GM23248 (cell line): ENCODE data around the gene CDKAL1. TPM values are rescaled to one million over a fixed set of nuclear protein-coding genes. Genes with fewer than 3 reads are reported as not detected.

ENCODE experiments used
- DNase-seq: peaks from one replicate; pipeline ENCODE4 v3.0.0-alpha.2; 2015
- H2AFZ ChIP-seq: fragments of 200-600 bp; sonication (generic); 2 replicates; pipeline ENCODE4 v1.6.1; 2016; ENCODE audit warnings: antibody characterized with exemption
- H3F3A ChIP-seq: fragments of 200-600 bp; sonication (generic); 2 replicates; pipeline ENCODE4 v1.6.1; 2016; ENCODE audit warnings: mild to moderate bottlenecking, antibody characterized with exemption, mixed run types; ENCODE audit not compliant: insufficient read depth
- H3K27ac ChIP-seq: fragments of 200-600 bp; sonication (generic); 2 replicates; pipeline ENCODE4 v1.5.1; 2016; ENCODE audit warnings: mild to moderate bottlenecking
- H3K27me3 ChIP-seq: fragments of 200-600 bp; sonication (generic); replicated peaks from 2 replicates; pipeline ENCODE4 v1.6.1; 2016; ENCODE audit warnings: mild to moderate bottlenecking; ENCODE audit not compliant: insufficient read depth
- H3K36me3 ChIP-seq: fragments of 200-600 bp; sonication (generic); 2 replicates; pipeline ENCODE4 v1.6.1; 2016; ENCODE audit warnings: low read depth, mild to moderate bottlenecking
- H3K4me1 ChIP-seq: fragments of 200-600 bp; sonication (generic); 2 replicates; pipeline ENCODE4 v1.6.1; 2016; ENCODE audit warnings: mild to moderate bottlenecking; ENCODE audit not compliant: insufficient read depth
- H3K4me2 ChIP-seq: fragments of 200-600 bp; sonication (generic); one replicate; pipeline ENCODE4 v1.6.1; 2016; ENCODE audit warnings: mild to moderate bottlenecking; ENCODE audit not compliant: unreplicated experiment
- H3K4me3 ChIP-seq: fragments of 200-600 bp; sonication (generic); 2 replicates; pipeline ENCODE4 v1.5.1; 2016; ENCODE audit warnings: mild to moderate bottlenecking
- H3K79me2 ChIP-seq: fragments of 200-600 bp; sonication (generic); 2 replicates; pipeline ENCODE4 v1.6.1; 2016; ENCODE audit warnings: mild to moderate bottlenecking; ENCODE audit not compliant: insufficient read depth
- H3K9ac ChIP-seq: fragments of 200-600 bp; sonication (generic); 2 replicates; pipeline ENCODE4 v1.6.1; 2016; ENCODE audit warnings: mild to moderate bottlenecking
- H3K9me2 ChIP-seq: fragments of 200-600 bp; sonication (generic); 2 replicates; pipeline ENCODE4 v1.6.1; 2016; ENCODE audit warnings: mixed run types, mild to moderate bottlenecking, moderate library complexity; ENCODE audit not compliant: insufficient read depth
- H3K9me3 ChIP-seq: fragments of 200-600 bp; sonication (generic); one replicate; pipeline ENCODE4 v1.6.1; 2017; ENCODE audit warnings: low read depth
- H4K20me1 ChIP-seq: fragments of 200-600 bp; sonication (generic); 2 replicates; pipeline ENCODE4 v1.6.0; 2016; ENCODE audit not compliant: insufficient read depth
- EZH2 ChIP-seq: fragments of 200-600 bp; sonication (generic); IDR thresholded peaks from 2 replicates; pipeline ENCODE4 v1.6.1; 2018; ENCODE audit warnings: antibody characterized with exemption, mild to moderate bottlenecking; ENCODE audit not compliant: insufficient read depth, poor library complexity, severe bottlenecking
- EZH2phosphoT487 ChIP-seq: fragments of 200-600 bp; sonication (generic); IDR thresholded peaks from 2 replicates; pipeline ENCODE4 v1.6.1; 2018; ENCODE audit warnings: antibody characterized with exemption, moderate library complexity, mild to moderate bottlenecking, low read depth; ENCODE audit not compliant: insufficient read depth
- WGBS, 2 experiments: methylation state at CpG; one replicate each; pipeline ENCODE4 v1.1.6; 2015 to 2017; ENCODE audit warnings: low lambda C conversion rate in 2 of 2, low coverage in 1 of 2; ENCODE audit errors: missing lambda C conversion rate in 2 of 2; 5-methylcytosine and 5-hydroxymethylcytosine counted together
- in situ Hi-C: fragments of 300-500 bp; cut with MboI; formaldehyde crosslinking; loops from 2 replicates; pipeline ENCODE4 v1.15.0; 2020
- polyA plus RNA-seq: library from polyadenylated mRNA; unstranded; fragments of >200 nt; fragmentation: Nextera tagmentation; extraction: Ambion mirVana; gene quantifications from 2 replicates; pipeline ENCODE4 v1.2.1, GENCODE V29; 2016
- total RNA-seq: library from RNA; depleted of rRNA; stranded (reverse); fragments of >200 nt; shearing (Covaris generic); gene quantifications from 2 replicates; pipeline ENCODE4 v1.2.3, GENCODE V29; 2014

CDKAL1 gene
- total and polyA plus RNA-seq, 2 experiments from 2014 or later, result 7.5 to 10.8 TPM

DNA sequence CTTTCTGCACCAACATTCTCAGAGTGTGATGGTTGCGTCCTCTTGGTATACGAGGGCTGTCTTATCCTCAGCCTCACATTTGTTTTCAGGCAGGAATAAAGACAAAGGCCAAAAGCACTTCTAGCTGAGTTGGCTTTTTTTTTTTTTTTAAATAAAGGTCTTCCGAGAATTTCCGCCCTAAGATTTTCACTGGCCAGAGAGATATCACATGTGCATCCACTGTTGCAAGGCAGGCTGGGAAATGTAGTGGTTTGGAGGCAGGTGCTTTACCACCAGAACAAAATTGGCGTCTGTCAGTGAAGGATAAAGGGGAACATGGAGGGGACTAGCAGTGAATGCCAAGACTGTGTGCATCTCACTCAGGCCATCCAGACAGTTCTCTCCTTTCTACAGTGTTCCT lies 724.4 kb downstream of the CDKAL1 start:
- H3K9ac ChIP-seq, result no peak overlapping the region
- no peaks in the 10 kb centered on the region for H4K20me1 ChIP-seq
- no peak overlapping the region for H2AFZ ChIP-seq
- no peak for DNase-seq
- in situ Hi-C loops, result no loop called here
- no peak overlapping the region for H3K4me2 ChIP-seq
- no peaks in the 10 kb centered on the region for H3K9me2 ChIP-seq
- H3K4me3 ChIP-seq, result no peak overlapping the region
- no peaks in the 10 kb centered on the region for H3K9me3 ChIP-seq
- H3K36me3 ChIP-seq, result no peaks in the 10 kb centered on the region
- no peaks in the 10 kb centered on the region for H3K27me3 ChIP-seq
- H3K27ac ChIP-seq, result no peak overlapping the region
- no peaks in the 10 kb centered on the region for H3K79me2 ChIP-seq
- whole genome bisulfite sequencing, 2 experiments, result 93 to 94% methylated on average over 5 of the region's 5 CpGs
- no peaks in the 10 kb centered on the region for H3F3A ChIP-seq
- TF ChIP-seq EZH2 (no peak), EZH2phosphoT487 (no peak)
- H3K4me1 ChIP-seq, result no peaks in the 10 kb centered on the region

DNA sequence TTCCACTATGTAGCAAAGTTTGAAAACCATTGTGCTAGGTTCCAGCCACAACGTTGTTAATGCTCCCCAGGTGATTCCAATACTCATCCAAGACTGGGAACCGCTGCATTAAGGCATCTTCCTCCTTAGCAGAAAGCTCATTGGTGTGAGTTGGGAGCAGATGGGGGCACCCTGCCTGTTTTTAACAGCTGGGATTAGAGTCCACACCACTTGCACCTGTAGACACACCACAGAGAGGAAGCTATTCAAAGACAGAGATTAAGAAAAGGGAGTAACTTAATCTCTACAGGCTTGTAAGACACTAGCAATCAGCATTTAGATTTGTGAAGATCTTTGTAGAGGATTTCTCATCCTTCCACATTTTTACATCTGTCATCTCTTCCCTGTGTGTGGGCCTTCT lies 725.4 kb downstream of the CDKAL1 start:
- H3F3A ChIP-seq, result no peaks in the 10 kb centered on the region
- H3K36me3 ChIP-seq, result no peaks in the 10 kb centered on the region
- H3K27me3 ChIP-seq, result no peaks in the 10 kb centered on the region
- H3K9me3 ChIP-seq, result no peaks in the 10 kb centered on the region
- H3K79me2 ChIP-seq, result no peaks in the 10 kb centered on the region
- H3K9me2 ChIP-seq, result no peaks in the 10 kb centered on the region
- no peaks in the 10 kb centered on the region for H3K4me1 ChIP-seq
- TF ChIP-seq EZH2phosphoT487 (no peak), EZH2 (no peak)
- DNase-seq, result no peak
- WGBS, 2 experiments, result 52 to 61% methylated on average over 2 of the region's 2 CpGs
- H4K20me1 ChIP-seq, result no peaks in the 10 kb centered on the region
- no peak overlapping the region for H3K4me2 ChIP-seq
- H3K4me3 ChIP-seq, result no peak overlapping the region
- no peak overlapping the region for H3K9ac ChIP-seq
- H3K27ac ChIP-seq, result no peak overlapping the region
- H2AFZ ChIP-seq, result no peak overlapping the region
- in situ Hi-C loops, result no loop called here

DNA sequence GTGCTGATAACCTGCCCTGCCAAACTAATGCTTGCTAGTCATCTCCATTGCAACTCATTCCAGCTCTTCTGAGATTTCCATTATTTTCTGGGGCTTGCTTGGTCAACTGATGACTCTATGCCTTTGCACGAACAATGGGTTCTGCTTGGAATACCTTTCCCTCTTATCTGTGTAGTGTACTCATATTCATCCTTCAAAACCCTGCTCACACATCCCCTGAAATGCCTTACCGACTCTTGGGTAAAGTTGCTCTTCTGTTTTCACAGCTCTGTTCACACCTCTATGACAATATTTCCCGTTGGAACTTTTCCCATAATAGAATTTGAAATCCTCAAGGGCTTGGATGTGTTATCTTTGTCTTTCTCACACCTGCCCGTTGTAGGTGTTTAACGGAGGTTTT lies 728.2 kb downstream of the CDKAL1 start:
- H3K27me3 ChIP-seq, result no peaks in the 10 kb centered on the region
- no peak for TF ChIP-seq EZH2
- no peak for TF ChIP-seq EZH2phosphoT487
- no peaks in the 10 kb centered on the region for H3K9me2 ChIP-seq
- H3K4me2 ChIP-seq, result no peak overlapping the region
- H3K36me3 ChIP-seq, result no peaks in the 10 kb centered on the region
- H3K9me3 ChIP-seq, result no peaks in the 10 kb centered on the region
- no peak overlapping the region for H3K27ac ChIP-seq
- no peak overlapping the region for H3K4me3 ChIP-seq
- no peaks in the 10 kb centered on the region for H4K20me1 ChIP-seq
- H2AFZ ChIP-seq, result no peak overlapping the region
- in situ Hi-C loops, result no loop called here
- no peaks in the 10 kb centered on the region for H3K4me1 ChIP-seq
- no peak for DNase-seq
- H3K79me2 ChIP-seq, result no peaks in the 10 kb centered on the region
- H3K9ac ChIP-seq, result no peak overlapping the region
- H3F3A ChIP-seq, result no peaks in the 10 kb centered on the region
- 78 to 81% methylated on average over 5 of the region's 5 CpGs for WGBS, 2 experiments

DNA sequence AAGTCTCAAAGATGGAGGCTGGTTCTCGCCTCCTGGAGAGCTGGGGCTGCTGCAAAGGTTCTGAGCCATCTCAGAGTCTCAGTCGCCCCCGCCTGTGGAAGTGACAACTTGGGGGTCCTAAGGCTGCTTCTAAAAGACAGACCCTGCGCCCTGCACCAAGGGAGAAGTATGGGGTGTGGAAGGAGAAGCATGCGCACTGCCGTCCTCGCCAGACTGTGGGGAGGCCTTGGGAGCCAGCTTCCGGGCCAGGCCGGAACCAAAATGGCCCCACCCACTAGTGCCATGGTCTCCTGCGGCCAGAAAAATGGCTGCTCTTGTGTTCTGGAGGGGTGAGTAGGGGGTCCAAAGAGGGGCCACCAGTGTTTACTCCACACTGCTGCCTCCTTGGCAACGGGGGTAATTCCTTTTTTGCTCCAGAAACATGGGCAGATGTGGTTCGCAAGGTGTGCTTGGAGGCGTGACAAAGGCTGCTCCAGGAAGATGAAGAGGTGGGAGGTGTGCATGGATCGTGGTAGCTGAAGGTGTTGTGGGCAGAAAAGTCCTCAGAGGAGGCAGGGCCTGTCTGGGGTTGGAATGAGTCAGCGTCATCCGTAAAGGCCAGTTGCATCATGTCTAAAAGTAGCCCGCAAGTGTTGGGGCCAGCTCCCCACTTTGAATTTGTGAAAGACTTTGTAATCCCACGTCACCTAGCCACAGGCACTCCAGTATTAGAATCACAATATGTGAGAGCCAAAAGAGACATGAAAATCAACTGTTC lies 729.5 kb downstream of the CDKAL1 start:
- Histone ChIP-seq H3F3A (no peaks in the 10 kb centered on the region), H3K36me3 (no peaks in the 10 kb centered on the region), H2AFZ (no peak overlapping the region), H3K9ac (no peak overlapping the region), H3K27me3 (no peaks in the 10 kb centered on the region), H3K79me2 (no peaks in the 10 kb centered on the region), H3K4me1 (no peaks in the 10 kb centered on the region), H3K4me3 (no peak overlapping the region), H3K27ac (no peak overlapping the region), H3K9me3 (no peaks in the 10 kb centered on the region), H3K9me2 (no peaks in the 10 kb centered on the region), H3K4me2 (no peak overlapping the region), H4K20me1 (no peaks in the 10 kb centered on the region)
- TF ChIP-seq EZH2 (no peak), EZH2phosphoT487 (no peak)
- in situ Hi-C loops, result no loop called here
- WGBS, 2 experiments, result 83 to 85% methylated on average over 18 of the region's 18 CpGs
- DNase-seq, result no peak
